RWPE2 (cell line): Measurements from ENCODE around the gene AHNAK2.
A peak's percentile ranks its signal among the peaks of the same experiment; 100 is the strongest.
"Not testable (repeated sequence)": the region's sequence is repeated elsewhere in the genome, so short reads cannot be mapped to it uniquely, and the experiment has no call there.

Experiments used
- ATAC-seq: fragments of 200-7000 bp; cut with Tn5 transposase; 3 replicates; pipeline ENCODE4 v1.9.1; 2021; ENCODE audit warnings: low read depth
- DNase-seq: peaks from one replicate; pipeline ENCODE4 v3.0.0-alpha.2; 2020; ENCODE audit warnings: low spot score
- H3K27ac ChIP-seq: fragments of 450-650 bp; 2 replicates; pipeline ENCODE4 v1.5.1; 2017; ENCODE audit warnings: mild to moderate bottlenecking; ENCODE audit not compliant: poor library complexity, severe bottlenecking
- H3K27me3 ChIP-seq: fragments of 250-450 bp; sonication (Bioruptor Pico); 2 replicates; pipeline ENCODE4 v1.5.1; 2021; ENCODE audit warnings: mild to moderate bottlenecking, moderate library complexity; ENCODE audit not compliant: insufficient read depth, poor library complexity, severe bottlenecking
- H3K36me3 ChIP-seq: fragments of 250-450 bp; sonication (Bioruptor Pico); 2 replicates; pipeline ENCODE4 v1.5.1; 2020; ENCODE audit warnings: low read depth, mild to moderate bottlenecking, moderate library complexity
- H3K4me1 ChIP-seq: fragments of 250-450 bp; sonication (Bioruptor Pico); 2 replicates; pipeline ENCODE4 v1.5.1; 2021; ENCODE audit warnings: mild to moderate bottlenecking, moderate library complexity; ENCODE audit not compliant: insufficient read depth, poor library complexity, severe bottlenecking
- H3K4me3 ChIP-seq: fragments of 250-450 bp; sonication (Bioruptor Pico); 2 replicates; pipeline ENCODE4 v1.5.1; 2021; ENCODE audit warnings: mild to moderate bottlenecking, moderate library complexity; ENCODE audit not compliant: severe bottlenecking
- H3K9me3 ChIP-seq: fragments of 250-450 bp; sonication (Bioruptor Pico); 2 replicates; pipeline ENCODE4 v1.5.1; 2021; ENCODE audit warnings: mild to moderate bottlenecking, moderate library complexity; ENCODE audit not compliant: severe bottlenecking
- TF ChIP-seq, protein P1 (sequence below): fragments of 450-650 bp; IDR thresholded peaks from one replicate; pipeline ENCODE4 v1.5.1; 2017; ENCODE audit warnings: mild to moderate bottlenecking, moderate library complexity; ENCODE audit not compliant: poor library complexity, severe bottlenecking

AHNAK2 gene

DNA sequence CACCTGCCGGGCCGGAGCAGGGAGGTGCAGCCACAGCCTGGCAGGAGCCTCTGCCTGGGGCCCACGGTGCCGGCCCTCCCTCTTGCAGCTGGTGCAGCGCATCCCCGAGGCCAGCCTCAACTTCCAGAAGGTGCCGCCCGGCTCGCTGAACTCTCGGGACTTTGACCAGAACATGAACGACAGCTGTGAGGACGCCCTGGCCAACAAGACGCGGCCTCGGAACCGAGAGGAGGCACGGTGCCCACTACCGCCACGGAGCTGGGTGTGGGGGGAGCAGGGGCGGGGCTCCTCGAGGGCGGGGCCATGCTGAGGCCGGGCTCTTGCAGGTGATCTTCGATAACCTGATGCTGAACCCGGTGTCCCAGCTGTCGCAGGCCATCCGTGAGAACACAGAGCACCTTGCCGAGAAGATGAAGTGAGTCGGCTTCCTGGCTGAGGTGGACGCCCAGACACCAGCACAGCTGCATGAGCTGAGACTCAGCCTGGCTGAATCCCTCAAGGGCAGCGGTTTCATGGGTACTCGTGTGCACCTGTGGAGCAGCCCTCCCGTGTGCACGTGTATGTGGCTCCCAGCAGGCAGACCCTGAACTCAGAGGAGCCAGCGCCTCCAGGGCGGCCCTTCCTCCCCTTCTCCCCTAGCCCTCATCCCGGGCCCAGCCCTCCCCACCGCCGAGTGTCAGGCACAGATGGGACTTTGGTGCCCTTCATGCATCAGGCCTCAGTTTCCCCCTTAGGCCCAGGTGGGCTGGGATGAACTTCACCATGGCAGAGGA is 84.6 kb downstream of the AHNAK2 start:
- peak; percentile 77 for DNase-seq
- H3K9me3 ChIP-seq, result no peaks in the 10 kb centered on the region

DNA sequence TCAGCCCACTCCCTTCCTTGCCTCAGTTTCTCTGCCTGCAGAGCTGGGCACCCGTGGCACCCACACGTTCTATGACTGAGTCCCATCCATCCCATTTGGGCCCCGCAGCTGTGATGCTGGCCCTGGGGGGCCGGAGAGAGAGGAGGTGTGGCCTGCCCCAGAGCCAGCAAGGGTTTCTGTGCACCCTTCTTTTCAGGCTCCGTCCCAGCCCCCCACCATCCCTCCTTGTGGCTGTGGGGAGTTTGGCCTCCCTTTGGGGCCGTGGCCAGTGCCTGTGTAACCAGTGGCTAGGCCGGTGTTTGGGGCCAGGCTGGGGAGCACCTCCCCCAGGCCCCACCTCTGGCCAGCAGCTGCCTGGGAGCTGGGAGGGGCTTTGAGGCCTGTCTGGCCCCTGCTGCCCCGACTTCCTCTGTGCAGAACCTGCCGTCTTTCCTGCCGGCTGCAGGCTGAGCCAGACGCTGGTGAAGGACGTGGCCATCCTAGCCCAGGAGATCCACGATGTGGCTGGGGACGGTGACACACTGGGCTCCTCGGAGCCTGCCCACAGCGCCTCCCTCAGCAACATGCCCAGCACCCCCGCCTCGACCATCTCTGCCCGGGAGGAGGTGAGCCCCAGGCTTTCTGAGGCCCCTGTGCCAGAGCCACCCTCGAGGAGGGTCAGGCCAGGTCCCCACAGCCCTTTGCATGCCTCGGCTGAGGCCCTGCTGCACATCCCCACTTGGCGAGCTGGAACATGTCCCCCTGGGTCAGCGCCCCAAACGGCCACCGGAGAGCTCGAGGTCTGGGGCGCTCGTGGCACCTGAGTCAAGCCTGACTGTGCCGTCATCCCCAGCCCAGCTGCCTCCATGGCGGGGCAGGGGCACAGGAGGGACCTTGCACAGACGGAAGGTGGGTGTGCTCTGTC is 85.4 kb downstream of the AHNAK2 start:
- Histone ChIP-seq H3K27ac (no peak overlapping the region), H3K36me3 (peaks cover 27% of the 10 kb centered on the region), H3K4me3 (no peak overlapping the region), H3K27me3 (no peaks in the 10 kb centered on the region), H3K9me3 (no peaks in the 10 kb centered on the region), H3K4me1 (no peaks in the 10 kb centered on the region)
- DNase-seq (peak; percentile 71), ATAC-seq (no peak)
- TF ChIP-seq, protein P1, sequence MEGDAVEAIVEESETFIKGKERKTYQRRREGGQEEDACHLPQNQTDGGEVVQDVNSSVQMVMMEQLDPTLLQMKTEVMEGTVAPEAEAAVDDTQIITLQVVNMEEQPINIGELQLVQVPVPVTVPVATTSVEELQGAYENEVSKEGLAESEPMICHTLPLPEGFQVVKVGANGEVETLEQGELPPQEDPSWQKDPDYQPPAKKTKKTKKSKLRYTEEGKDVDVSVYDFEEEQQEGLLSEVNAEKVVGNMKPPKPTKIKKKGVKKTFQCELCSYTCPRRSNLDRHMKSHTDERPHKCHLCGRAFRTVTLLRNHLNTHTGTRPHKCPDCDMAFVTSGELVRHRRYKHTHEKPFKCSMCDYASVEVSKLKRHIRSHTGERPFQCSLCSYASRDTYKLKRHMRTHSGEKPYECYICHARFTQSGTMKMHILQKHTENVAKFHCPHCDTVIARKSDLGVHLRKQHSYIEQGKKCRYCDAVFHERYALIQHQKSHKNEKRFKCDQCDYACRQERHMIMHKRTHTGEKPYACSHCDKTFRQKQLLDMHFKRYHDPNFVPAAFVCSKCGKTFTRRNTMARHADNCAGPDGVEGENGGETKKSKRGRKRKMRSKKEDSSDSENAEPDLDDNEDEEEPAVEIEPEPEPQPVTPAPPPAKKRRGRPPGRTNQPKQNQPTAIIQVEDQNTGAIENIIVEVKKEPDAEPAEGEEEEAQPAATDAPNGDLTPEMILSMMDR, result no peak

More for the DNA sequence above, 84.6 kb downstream of the AHNAK2 start:
- peaks cover 19% of the 10 kb centered on the region for H3K36me3 ChIP-seq
- TF ChIP-seq, protein P1, result no peak
- no peak overlapping the region for H3K4me3 ChIP-seq
- H3K4me1 ChIP-seq, result no peaks in the 10 kb centered on the region
- no peak overlapping the region for H3K27ac ChIP-seq
- no peak; the same call in 2 of the 3 replicates for ATAC-seq
- H3K27me3 ChIP-seq, result no peaks in the 10 kb centered on the region

DNA sequence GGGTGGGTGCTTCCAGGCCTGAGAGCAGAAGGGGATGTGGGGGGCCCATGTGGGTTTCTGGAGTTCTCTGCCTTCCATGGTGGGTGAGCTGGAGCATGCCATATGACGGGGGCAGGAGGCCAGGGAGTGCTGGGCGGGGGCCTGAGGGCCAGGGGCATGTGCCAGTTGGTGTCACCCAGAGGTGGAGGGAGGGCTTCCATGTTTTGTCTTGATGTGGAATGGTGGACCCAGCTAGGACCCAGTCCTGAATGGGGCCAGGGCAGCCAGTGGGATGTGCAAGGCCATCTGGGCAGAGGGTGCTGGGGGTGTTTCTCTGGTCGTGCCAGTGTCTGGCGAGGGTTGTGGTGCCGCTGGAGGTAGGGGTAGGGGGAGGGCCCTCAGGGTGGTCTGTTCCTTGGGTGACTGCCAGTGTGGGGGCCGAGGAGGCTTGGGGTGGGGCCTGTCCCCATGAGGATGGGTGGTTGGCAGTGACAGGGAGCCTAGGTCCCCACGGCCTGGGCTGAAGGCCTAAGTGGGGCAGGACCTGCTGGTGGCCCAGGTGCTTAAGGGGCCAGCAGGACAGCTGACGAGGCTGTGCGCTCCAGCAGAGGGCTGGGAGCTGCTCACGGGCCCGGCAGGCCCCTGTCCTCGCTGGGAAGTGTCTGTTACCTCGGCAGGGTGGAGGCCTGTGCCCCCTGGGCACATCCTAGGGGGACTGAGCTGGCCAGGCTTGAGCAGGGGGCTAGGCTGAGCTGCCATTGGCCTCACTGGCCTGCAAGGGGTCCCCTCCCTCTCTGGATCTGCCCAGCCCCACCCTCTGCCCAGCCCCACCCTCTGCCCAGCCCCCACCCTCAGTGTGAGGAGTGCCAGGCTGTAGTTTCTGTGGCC is 86.3 kb downstream of the AHNAK2 start:
- peak; percentile 73 for DNase-seq
- Histone ChIP-seq H3K4me3 (no peak overlapping the region), H3K27ac (no peak overlapping the region), H3K36me3 (peaks cover 36% of the 10 kb centered on the region), H3K27me3 (no peaks in the 10 kb centered on the region), H3K9me3 (no peaks in the 10 kb centered on the region), H3K4me1 (no peaks in the 10 kb centered on the region)
- TF ChIP-seq, protein P1, result no peak
- no peak; the same call in 2 of the 3 replicates for ATAC-seq

DNA sequence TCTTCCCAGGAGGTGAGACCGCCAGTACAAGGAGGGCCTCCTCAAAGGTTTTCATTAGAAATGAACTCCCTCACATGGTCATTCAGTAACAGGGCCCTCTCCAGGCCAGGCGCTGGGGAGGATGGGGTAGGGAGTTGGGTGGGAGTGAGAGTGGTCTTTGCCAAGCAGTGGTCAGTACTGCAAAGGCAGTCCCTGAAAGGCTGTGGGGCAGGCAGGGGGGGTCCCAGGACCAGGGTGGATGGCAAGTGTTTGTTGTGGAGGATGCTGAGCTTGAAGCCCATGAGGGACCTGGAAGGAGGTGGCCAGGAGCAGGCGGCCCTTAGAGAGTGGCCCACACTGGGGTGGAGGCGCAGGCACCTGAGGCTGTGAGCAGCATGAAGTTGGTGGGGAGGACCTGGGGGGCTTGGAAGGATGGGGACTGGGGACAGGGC is 87.0 kb downstream of the AHNAK2 start:
- no peak for DNase-seq
- no peaks in the 10 kb centered on the region for H3K4me1 ChIP-seq
- H3K27me3 ChIP-seq, result no peaks in the 10 kb centered on the region
- H3K9me3 ChIP-seq, result no peaks in the 10 kb centered on the region
- ATAC-seq, result no peak
- H3K36me3 ChIP-seq, result peaks cover 43% of the 10 kb centered on the region
- H3K4me3 ChIP-seq, result no peak overlapping the region
- TF ChIP-seq, protein P1, result no peak
- no peak overlapping the region for H3K27ac ChIP-seq

DNA sequence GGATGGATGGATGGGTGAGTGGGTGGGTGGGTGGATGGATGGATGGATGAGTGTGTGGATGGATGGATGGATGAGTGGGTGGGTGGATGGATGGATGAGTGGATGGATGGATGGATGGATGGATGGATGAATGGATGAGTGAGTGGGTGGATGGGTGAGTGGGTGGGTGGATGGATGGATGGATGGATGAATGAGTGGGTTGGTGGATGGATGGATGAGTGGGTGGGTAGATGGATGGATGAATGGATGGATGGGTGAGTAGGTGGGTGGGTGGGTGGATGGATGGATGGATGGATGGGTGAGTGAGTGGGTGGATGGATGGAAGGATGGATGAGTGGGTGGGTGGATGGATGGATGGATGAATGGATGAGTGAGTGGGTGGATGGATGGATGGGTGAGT is 87.9 kb downstream of the AHNAK2 start:
- not testable (repeated sequence) for DNase-seq, ATAC-seq, H3K4me3 ChIP-seq, H3K4me1 ChIP-seq, H3K9me3 ChIP-seq, H3K27me3 ChIP-seq, H3K27ac ChIP-seq
- peaks cover 49% of the 10 kb centered on the region for H3K36me3 ChIP-seq
